Measurements from ENCODE around the gene LAP3.
A peak's percentile ranks its signal among the peaks of the same experiment; 100 is the strongest.
"Not testable (repeated sequence)": the region's sequence is repeated elsewhere in the genome, so short reads cannot be mapped to it uniquely, and the experiment has no call there.

Gene LAP3

DNA sequence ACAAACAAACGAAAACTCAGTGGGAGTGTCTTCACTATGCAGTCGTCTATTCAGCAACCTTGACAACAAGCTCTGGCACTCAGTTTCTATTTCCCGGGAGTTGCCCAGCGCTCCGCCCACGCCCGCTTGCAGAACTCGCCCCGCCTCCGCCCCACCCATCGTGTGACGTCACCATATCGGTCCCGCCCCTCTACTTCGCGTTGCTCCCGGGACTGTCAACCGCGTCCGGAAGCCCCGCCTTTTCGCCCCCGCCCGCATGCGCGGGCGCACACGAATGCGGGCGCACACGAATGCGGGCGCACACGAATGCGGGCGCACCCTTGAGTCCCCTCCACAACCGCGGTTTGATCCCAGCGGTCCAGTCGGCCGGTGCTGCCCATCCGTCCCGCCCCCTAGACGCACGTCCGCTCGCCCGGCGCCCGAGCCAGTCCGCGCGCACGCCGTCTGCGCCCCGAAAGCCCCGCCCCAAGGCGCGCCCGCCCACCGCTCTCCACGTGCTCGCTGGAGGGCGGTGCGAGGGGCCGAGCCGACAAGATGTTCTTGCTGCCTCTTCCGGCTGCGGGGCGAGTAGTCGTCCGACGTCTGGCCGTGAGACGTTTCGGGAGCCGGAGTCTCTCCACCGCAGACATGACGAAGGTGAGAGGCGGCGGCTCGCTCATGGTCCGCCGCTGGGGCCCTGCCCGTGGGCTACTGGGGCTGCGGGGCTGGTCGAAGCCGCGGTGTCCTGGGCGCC lies at the start of gene LAP3:
Gene LAP3, plus strand, starts transcription at position 267 of the 733 bp plus-strand sequence. Its CDS starts 268 bp downstream, at position 535.
- DNase-seq: peak; percentile 92

DNA sequence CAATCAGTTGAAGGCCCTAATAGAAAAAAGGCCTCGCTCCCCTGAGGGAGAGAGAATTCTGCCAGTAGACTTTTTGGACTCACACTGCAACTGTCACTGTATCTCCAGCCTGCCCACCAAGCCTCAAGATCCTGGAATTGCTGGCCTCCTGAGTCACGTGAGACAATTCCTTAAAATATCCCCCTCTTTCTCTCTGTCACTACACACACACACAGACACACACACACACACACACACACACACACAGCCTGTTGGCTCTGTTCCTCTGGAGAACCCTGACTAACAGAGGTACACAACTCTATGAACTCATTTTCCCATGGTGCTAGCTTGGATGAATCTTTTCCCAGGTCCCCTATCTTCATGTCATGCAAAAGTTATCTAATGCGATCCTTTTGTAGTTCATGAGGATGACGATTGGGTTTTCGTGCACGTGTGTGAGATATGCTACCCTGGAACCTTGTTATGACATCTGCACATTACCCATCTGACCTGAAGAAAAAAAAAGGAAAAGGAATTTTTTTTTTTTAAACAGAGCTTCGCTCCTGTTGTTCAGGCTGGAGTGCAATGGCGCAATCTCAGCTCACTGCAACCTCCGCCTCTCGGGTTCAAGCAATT lies 48.3 kb upstream of the LAP3 start:
- no peak for DNase-seq

DNA sequence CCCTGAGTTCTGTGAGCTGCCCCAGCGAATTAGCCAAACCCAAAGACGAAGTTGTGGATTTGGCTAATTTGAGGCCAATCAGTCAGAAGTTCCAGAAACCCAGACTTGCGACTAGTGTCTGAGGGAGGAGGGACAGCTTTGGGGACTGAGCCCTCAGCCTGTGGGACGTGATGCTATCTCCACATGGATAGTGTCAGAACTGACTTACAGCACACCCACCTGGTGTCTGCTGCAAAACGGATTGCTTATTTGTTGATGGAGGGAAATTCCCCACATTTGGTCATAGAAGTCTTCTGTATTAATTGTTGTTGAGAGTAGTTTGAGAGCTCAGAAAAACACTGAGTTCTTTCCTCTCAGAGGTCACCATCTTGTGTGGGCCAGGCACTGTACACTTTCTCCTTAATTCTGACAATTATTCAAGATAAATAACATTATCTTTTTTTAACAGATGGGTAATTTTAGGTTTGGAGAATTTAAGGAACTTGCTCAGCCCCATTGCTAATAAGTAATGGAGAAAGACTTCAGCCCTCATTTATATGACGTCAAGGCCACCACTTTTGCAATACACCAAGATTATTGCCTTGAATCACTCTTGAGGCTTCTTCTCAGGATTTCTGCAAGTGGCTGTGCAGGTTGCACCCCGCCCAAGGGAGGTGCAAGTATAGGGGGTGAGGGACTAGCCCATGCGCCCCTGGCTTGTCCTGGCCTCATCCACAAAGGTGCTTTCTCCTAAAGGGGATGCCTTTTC lies 45.3 kb upstream of the LAP3 start:
- DNase-seq: no peak

DNA sequence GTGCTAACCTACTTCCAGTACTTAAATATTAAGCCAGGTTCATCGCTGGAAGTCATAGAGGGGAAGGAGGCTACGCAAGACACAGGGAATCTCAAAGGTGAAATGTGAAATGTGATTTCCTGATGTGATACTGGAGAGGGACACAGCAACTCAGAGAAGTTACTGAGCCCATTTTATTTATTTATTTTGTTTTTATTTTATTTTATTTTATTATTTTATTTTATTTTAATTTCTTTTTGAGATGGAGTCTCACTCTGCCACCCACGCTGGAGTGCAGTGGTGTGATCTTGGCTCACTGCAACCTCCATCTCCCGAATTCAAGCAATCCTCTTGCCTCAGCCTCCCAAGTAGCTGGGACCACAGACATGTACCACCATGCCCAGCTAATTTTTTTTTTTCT lies 42.3 kb upstream of the LAP3 start:
- no peak for DNase-seq

DNA sequence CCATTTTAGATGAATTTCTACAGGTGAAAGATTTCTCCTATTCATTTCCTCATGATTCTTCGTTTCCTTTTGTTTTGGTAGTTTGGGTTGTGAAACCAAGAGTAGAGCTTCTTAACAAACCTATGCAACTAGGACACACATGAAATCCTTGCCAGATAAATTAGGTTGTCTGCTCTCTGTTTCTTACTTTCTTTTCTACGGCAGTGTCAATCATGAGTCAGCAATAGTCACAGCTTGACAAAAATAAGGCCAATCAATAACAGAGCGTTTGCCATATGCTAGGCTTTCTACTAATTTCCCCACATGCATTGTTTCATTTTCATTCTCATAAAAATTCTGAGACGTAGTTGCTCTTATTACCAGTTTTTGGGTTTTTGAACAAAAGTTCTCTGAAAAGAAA lies 41.8 kb upstream of the LAP3 start:
- DNase-seq: no peak

DNA sequence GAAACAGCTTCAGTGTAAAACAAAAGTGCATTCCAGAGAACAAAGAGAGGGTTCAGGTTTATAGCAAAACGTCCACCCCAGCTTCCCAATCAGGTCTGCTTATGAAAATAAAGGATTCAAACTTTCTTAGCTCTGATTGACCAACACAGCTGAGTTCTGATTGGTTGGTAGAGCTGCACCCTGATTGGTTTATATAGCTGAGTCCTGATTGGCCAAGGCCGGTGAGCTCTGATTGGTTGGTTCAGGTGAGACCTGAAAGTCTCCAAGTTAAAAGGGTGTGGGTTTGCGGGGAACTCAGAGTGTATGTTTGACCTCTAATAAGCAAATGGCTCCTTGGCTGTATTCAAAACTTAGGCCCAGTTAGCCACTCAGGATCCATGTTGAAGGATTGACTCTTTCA lies 41.1 kb upstream of the LAP3 start:
- DNase-seq: no peak

DNA sequence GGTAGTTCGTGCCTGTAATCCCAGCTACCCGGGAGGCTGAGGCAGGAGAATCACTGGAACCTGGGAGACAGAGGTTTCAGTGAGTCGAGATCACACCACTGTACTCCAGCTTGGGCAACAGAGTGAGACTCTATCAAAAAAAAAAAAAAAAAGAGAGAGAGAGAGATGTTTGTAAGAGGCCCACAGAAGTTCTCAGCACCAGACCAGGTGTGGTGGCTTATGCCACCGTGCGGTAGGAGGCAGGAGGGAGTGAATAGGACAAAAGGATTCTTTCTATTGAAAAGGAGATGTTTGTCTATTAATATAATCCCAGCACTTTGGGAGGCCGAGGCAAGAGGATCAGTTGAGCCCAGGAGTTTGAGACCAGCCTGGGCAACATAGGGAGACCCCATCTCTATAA lies 39.9 kb upstream of the LAP3 start:
- DNase-seq: not testable (repeated sequence)

DNA sequence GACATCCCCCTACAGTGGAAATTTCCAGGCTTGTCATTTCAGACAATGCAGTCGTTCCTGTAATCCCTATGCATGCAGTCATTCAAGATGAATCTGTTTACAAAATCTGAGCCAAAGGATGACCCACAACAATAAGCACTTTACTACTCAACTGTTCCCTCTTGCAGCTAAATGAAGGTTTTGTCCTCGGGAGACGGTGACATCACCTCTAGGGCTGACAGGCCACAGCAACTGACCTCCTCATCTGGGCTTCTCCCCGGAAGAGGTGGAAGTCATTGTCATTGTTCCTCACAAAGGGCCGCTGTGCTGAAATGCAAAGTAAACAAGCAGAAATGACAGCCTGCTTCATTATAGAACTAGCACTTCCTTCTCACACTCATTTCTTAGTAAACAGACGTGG lies 32.8 kb upstream of the LAP3 start:
- peak; percentile 7 for DNase-seq

DNA sequence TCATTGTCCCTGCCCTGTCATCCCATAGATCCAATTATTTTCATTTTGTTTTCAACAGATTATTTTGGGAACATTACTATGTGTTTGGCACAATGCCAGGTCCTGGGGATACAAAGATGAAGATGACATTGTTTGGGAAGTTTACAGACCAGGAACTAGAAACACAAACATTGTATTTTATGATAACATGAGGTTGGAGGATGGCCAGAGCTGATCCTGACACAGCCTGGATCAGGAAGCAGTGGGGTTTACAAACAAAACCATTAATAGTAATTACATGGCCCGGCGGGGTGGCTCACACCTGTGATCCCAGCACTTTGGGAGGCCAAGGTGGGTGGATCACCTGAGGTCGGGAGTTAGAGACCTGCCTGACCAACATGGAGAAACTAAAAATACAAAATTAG lies 32.2 kb upstream of the LAP3 start:
- no peak for DNase-seq

DNA sequence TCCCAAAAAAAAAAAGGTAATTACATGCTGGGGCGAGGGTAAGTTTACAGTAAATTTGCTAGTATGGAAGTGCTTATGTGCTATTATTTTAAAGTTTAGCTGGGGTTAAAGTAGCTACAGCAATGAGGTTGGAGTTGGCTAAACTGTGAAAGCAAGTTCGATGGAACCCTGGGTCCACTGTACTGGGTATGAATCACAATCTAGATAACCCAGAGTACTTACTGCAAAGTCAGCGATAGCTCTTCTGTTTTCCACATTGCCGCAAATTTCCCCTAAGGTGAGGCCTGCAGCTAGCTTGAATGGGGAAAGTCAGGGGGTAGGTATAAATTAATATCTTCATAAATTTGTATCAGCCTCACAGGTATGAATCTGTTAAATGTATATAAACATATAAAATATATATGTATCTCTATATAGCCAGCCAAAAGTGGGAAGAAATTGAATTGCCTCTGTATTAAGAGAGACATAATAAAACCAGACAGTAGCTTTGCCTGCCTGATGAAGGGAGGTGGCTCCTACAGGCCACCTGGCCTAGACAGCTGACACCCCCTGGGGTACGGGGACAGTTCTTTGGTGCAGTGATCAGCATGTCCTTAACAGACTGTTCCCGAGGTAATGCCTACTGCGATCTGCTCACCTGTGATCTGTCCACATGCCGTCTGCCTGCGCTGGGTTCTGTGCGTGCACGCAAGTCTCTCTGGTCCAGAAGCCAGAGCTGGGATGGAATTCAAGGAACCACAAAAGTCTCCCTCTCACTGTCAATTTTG lies 31.4 kb upstream of the LAP3 start:
- no peak for DNase-seq

DNA sequence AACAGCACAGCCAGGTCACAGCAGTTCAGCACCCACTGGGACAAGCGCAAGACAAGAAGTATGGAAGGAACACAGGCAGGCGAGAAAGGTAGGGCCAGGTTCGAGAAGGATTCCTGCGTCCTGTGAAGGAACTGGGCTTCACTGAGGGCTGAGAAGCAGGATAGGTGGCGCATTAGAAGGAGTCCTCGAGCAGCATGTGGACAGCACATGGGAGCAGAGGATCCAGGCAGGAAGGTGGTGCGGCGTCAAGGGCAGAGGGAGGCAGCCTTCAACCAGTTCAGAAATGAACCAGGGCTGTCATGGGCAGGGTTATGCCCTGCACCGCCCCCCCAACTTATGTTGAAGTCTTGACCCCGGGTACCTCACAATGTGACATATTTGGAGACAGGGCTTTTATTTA lies 30.8 kb upstream of the LAP3 start:
- no peak for DNase-seq

DNA sequence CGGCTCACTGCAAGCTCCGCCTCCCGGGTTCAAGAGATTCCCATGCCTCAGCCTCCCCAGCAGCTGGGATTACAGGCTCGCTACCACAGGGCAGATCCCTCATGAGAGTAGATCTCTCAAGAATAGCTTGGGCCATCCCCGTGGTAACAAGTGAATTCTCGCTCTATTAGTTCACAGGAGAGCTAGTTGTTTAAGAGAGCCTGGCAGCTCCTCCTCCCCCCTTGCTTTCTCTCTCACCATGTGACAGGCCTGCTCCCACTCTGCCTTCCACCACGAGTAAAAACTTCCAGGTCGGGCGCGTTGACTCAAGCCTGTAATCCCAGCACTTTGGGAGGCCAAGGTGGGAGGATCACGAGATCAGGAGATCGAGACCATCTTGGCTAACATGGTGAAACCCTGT lies 30.3 kb upstream of the LAP3 start:
- no peak for DNase-seq

DNA sequence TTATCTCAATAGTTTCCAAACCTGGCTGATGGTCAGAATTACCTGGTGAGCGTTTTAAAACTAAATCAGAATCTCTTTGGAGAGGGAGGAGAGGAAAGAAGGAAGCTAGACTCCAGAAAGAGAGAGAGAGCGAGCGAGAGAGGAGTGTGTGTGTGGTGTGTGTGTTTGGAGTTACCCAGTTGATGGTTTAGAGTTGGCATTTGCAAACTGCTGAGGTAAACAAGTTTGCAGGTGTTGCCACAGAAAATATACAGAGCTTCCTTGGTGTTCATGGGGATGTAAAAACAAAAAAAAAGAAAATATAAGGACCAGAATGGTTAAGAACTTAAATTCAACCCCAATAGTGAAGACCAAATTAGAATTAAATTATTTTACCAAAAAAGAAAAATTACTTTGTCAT lies 26.4 kb upstream of the LAP3 start:
- no peak for DNase-seq

DNA sequence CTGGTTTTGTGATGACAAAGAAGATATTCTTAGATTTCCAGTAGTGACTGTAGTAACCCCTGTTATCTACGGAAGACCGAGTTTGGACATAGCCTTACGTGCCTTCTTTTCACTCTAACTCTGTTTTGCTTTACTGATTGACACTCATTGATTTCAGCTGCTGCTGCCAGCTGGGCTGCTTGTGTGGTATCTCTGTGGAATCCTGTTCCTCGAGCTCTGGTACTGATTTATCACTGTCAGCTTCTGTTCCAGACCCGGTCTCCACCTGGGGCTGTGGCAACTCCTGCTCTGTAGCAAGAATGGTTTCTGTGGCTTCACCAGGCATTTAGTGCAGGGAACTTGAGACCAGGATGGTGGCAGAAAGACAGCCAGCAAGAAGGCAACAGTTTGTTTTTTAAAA lies 24.6 kb upstream of the LAP3 start:
- no peak for DNase-seq

DNA sequence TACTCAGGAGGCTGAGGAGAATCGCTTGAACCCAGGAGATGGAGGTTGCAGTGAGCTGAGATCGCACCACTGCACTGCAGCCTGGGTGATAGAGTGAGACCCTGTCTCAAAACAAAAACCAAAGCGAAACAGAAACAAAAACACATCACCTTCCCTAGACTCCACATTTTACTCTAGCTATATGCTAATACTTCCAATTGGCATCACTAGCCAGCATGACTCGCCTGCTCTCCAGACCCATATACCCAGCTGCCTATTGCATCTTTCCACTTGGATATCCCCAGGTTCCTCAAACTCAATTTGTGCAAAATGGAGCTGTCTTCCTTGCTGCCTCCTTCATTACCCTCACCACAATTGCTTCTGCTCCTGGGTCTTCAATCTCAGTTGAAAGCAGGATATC lies 22.4 kb upstream of the LAP3 start:
- DNase-seq: no peak

DNA sequence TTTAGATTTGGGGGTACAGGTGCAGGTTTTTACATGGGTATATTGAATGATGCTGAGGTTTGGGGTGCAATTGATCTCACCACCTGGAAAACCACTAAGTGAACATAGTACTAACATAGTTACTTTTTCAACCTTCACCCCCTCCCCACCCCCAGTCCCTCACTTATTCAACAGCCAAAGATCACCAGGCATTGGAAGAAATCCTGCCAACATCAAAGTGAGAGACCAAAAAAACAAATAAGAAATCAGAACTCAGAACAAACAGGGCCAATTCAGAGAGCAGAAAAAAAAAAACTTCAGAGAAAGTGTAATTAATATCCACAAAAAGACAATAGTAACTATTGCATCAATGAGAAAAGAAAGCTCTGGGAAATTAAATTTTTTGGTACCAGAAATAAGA lies 20.5 kb upstream of the LAP3 start:
- DNase-seq: no peak

DNA sequence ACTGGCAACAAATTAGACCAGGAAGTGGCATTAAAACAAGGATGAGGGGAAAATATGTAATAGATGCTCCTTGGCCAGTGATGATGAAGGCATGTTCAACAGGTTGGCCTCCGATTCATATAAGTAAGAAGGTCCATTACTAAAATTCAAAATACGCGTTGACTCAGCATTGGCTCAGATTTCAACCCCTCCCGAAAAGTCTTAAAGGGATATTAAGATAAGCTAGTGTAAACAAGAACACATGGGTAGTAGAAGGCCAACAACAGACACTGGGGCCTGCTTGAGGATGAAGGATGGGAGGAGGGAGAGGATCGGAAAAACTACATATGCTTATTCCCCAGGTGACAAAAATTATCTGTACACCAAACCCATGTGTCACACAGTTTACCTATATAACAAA lies 19.1 kb upstream of the LAP3 start:
- DNase-seq: no peak

DNA sequence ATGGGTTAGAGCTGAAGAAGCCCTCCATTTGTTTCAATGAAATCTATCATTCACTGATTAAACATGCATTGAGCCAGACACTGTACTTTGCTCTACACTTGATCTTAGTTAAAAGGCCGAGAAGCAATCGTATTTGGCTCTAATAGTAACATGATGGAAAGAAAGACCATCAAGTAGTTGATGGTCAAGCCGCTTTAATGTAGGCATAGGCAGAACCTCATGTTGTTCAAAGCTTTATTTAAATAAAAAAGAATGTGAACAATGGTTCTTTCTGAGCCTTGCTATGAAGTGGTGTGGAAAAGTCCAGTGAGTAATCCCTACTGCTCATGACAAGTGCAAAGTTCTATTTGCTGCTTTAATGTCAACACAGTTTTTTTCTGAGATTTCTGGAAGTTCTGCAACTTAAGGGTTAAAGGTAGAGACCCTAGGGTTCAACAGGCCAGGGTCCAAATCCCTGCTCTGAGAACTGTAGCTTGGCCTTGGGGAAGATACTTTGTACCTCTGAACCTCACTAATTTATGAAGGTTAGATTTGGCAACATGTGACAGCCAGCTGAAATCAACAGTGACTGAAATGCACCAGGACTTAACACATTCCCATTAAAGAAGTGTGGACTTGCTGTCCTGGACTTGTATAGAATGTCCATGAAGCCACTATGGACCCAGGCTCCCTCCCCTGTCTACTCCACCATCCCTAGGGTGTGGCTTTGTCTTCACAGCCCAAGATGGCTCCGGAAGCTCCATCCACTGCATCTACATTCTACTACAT lies 17.9 kb upstream of the LAP3 start:
- DNase-seq: no peak

DNA sequence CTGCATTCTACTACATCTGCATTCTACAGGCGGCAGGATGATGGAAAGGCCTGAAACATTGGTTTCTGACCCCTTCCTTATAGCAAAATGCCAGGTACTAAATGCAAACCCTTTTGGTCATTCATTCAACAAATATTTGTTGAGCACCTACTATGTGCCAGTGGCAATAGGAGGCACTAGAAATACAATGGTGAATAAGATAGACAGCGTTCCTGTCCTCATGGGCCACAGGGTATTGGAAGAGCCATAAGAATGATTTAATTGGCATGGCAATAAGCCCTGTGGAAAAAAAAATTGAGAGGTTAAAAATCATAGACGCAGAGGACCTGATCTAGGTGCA lies 17.3 kb upstream of the LAP3 start:
- DNase-seq: no peak

DNA sequence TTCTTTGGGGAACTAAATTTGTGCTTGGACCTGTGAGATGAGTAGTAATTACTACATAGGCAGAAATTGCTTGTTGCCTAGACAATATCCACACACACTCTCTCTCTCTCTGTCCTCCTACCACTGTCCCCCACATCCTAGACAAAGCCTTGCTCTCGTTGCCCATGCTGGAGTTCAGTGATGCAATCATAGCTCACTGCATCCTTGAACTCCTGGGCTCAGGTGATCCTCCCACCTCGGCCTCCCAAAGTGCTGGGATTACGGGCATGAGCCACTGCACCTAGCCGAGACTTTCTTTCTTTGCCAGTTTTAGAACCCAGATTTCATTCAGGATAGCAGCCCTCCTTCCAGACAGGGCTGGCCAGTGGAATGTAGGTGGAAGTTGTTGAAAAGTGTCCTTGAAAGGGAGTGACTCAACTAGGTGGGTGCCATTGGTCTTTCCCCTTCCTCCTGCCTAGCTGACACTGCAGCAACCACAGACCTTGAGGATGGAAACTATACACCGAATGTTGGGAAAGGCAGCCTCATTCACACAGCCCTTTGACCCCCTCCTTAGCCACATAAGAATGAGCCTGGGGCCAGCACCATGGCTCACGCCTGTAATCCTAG lies 16.8 kb upstream of the LAP3 start:
- DNase-seq: no peak

DNA sequence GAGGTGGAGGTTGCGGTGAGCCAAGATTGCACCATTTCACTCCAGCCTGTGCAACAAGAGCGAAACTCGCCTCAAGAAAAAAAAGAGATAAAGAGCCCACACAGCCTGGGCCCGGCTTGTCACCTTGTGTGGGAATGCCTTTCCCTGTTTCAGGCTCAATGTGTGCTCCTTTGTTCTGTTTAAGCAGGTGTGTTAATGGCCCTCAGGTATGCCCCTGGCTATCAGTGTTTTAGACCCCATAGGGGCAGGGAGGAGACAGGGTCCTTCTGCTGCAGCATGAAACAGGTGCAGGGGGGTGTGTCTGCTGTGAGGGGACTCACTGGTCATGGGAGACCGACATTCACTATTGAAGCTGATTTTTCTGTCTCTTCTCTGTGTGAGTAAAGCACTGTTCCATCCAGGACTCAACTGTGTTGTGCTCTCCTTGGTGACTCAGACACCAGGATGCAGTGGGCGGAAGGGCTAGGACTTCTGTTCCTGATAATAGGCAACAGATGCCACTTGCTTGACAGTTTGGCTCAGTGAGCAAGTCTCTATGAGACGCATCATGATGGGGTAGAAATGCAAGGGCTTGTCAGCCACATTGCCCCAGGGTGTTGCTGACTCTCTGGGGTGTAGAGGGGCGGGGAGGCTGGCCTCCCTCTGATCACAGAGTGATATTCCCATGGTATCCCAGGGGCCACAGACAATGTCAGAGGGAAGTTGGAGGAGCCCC lies 15.6 kb upstream of the LAP3 start:
- DNase-seq: no peak

DNA sequence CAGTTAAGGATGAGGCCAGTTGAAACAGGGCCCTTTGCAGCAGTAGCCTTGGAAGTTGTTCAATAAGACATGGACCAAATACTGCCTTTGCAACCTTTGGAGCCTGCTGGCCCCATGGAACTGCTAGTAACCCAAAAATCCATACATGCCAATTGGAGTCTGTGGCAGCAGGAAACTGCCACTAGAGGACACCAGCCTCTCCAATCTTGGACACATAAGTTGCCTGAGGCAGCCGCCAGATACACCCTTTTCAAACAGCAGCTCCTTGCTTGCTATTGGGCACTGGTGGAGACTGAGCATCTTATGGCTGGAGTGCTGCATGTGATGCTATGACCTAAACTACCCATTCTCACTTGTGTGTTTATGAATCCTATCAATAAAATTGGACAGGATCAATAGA lies 14.8 kb upstream of the LAP3 start:
- DNase-seq: no peak
